Adrenal gland (tissue), 12 donors: Measurements from ENCODE around the gene SNAPC4. TPM values are rescaled to one million over a fixed set of nuclear protein-coding genes. Genes with fewer than 3 reads are reported as not detected.

Experiments used
- DNase-seq, 7 donors: peaks; one replicate each; pipeline ENCODE4 v3.0.0-alpha.2; 2019 to 2020
- H3K27ac ChIP-seq, 5 donors: fragments of 200-600 bp; sonication (generic) in 4 of 5; 1 replicate in 3 of 5; 2 replicates in 2 of 5; pipeline versions ENCODE4 v1.5.1 to v1.8.0; 2016 to 2020; ENCODE audit warnings: mild to moderate bottlenecking in 1 of 5
- H3K27me3 ChIP-seq: fragments of 200-600 bp; 2 replicates; pipeline ENCODE4 v1.8.0; 2021
- H3K36me3 ChIP-seq, 2 donors: fragments of 200-600 bp; replicated peaks in 1 of 2; 1 replicate in 1 of 2; 2 replicates in 1 of 2; pipeline versions ENCODE4 v1.5.1 to v1.8.0; 2018 to 2022
- H3K4me1 ChIP-seq, 2 donors: fragments of 200-600 bp; replicated peaks in 1 of 2; 1 replicate in 1 of 2; 2 replicates in 1 of 2; pipeline versions ENCODE4 v1.5.1 to v1.8.0; 2018 to 2021
- H3K4me3 ChIP-seq, 4 donors: fragments of 200-600 bp; sonication (generic) in 3 of 4; one replicate each; pipeline ENCODE4 v1.5.1; 2016 to 2018
- H3K9me3 ChIP-seq, 3 donors: fragments of 200-600 bp; sonication (generic) in 1 of 3; replicated peaks in 1 of 3; 1 replicate in 2 of 3; 2 replicates in 1 of 3; pipeline versions ENCODE4 v1.5.1 to v1.8.0; 2016 to 2021
- POLR2A ChIP-seq, 2 donors: fragments of 450-650 bp; IDR thresholded peaks; one replicate each; pipeline ENCODE4 v1.6.1; 2017; ENCODE audit warnings: antibody characterized with exemption in 2 of 2, mild to moderate bottlenecking in 2 of 2, moderate library complexity in 1 of 2
- WGBS, 4 donors: extraction: QIAGEN DNeasy Blood & Tissue Kit in 2 of 4; methylation state at CpG; one replicate each; pipeline versions ENCODE4 v1.1.5 to v1.1.7; 2013 to 2017; 5-methylcytosine and 5-hydroxymethylcytosine counted together
- intact Hi-C, 2 donors: fragments of 100-400 bp; cut with DNase I; formaldehyde crosslinking; loops; one replicate each; pipeline versions ENCODE4 v1.14.1 to v1.15.0; 2022 to 2023
- polyA plus RNA-seq, 3 donors: library from polyadenylated mRNA; stranded (reverse); fragments of 200-250 nt in 2 of 3; fragments of 350-450 nt in 1 of 3; fragmentation: Illumina TruSeq in 1 of 3; extraction: RNeasy Lipid Tissue Mini Kit (QIAGEN cat#74804) in 1 of 3; gene quantifications; one replicate each; pipeline ENCODE4 v1.2.3, GENCODE V29; 2013 to 2014
- total RNA-seq, 9 donors: library from RNA; depleted of rRNA in 4 of 9; stranded (reverse); fragments of >200 nt in 4 of 9; fragments of 120-200 nt in 1 of 9; fragmentation: NEBNext Ultra II Directional in 1 of 9; extraction: Animal tissue kit (Norgen Biotek cat#: 25700) in 1 of 9; gene quantifications; one replicate each; pipeline versions ENCODE4 v1.1.0 to v1.2.4, GENCODE V29; 2013 to 2023
- TF ChIP-seq, protein P1 (sequence below), 6 experiments: fragments of 450-650 bp in 4 of 6; fragments of 200-600 bp in 2 of 6; sonication (generic) in 1 of 6; IDR thresholded peaks; 1 replicate in 5 of 6; 2 replicates in 1 of 6; pipeline versions ENCODE4 v1.5.1 to v1.8.0; 2016 to 2021; ENCODE audit warnings: antibody characterized with exemption in 6 of 6, mild to moderate bottlenecking in 2 of 6, moderate library complexity in 1 of 6
- donor health status: healthy with polysubstance abuse.
- donor health status: Bipolar disorder and iron deficiency.
- donor health status: DM: yes; HTN: yes; CAD: no.
- donor health status: DM: no; HTN: no; CAD: no.
- donor health status: DM: no; HTN: no; CAD: no.
- donor health status: DM: yes; HTN: yes; CAD: no.

The SNAPC4 gene
- total and polyA plus RNA-seq, 12 donors, result 2.4 to 20.1 (median 5.6) TPM

DNA sequence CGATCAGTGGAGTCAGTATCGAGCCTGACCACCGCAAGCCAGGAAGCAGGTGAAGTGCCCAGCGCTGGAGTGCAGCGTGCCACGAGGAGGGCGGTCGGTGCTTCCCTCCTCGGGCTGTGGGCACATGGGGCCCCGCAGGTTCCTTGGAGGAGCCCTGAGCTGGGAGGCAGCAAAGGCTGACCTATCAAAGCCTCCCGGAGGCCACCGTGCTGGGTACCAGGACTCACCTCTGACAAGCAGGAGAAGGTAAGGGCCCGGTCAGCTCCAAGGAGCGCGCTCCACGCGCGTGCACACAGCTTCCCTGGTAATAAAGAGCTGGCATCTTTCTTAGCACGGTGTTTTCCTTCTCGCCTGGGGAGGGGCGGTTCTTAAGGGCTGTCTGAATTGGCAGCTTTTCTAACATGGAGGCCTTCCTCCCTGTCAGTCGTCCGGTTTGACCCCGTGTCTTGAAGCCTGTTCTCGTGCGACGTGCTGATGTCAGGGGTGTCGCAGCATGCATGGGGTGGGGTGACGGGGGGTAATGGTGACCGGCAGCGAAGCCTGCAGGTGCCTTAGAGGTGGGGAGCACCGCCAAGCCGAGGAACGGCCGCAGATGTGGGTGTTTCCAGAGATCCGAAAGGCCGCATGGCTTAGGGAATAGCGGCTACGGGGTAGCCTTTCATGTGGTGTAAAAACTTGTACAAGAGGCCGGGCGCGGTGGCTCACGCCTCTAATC, 23.6 kb upstream of the SNAPC4 start:
- 93 to 96% (median 94%) methylated on average over 29 to 43 of the region's 43 CpGs for WGBS, 4 donors
- intact Hi-C loops, result no loop called here
- Histone ChIP-seq H3K4me1 (no peaks in the 10 kb centered on the region), H3K27ac (no peak overlapping the region), H3K36me3 (peaks cover 0 to 60% of the 10 kb centered on the region in 2 donors), H3K9me3 (no peaks in the 10 kb centered on the region), H3K27me3 (no peaks in the 10 kb centered on the region), H3K4me3 (no peak overlapping the region)
- no peak for TF ChIP-seq POLR2A (IDR thresholded peaks at IDR 0.05)
- TF ChIP-seq, protein P1, sequence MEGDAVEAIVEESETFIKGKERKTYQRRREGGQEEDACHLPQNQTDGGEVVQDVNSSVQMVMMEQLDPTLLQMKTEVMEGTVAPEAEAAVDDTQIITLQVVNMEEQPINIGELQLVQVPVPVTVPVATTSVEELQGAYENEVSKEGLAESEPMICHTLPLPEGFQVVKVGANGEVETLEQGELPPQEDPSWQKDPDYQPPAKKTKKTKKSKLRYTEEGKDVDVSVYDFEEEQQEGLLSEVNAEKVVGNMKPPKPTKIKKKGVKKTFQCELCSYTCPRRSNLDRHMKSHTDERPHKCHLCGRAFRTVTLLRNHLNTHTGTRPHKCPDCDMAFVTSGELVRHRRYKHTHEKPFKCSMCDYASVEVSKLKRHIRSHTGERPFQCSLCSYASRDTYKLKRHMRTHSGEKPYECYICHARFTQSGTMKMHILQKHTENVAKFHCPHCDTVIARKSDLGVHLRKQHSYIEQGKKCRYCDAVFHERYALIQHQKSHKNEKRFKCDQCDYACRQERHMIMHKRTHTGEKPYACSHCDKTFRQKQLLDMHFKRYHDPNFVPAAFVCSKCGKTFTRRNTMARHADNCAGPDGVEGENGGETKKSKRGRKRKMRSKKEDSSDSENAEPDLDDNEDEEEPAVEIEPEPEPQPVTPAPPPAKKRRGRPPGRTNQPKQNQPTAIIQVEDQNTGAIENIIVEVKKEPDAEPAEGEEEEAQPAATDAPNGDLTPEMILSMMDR (IDR thresholded peaks at IDR 0.05), result no peak
- DNase-seq, result no peak

DNA sequence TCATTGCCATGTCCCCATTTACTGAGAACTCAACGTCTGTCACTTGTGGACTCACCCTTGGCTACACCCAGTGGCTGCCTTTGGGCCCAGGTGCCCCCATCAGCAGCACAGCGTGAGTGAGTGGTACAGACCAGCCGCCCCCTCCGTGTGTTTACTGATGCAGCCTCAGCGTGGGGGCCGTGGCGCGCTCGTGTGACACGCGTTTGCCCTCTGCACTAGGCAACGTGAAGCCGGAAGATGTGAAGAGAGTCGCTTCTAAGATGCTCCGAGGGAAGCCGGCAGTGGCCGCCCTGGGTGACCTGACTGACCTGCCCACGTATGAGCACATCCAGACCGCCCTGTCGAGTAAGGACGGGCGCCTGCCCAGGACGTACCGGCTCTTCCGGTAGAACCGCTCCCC, 22.9 kb upstream of the SNAPC4 start:
- 91 to 96% (median 94%) methylated on average over 24 to 26 of the region's 26 CpGs for WGBS, 4 donors
- intact Hi-C loops, result no loop called here
- H3K36me3 ChIP-seq, result peaks cover 0 to 67% of the 10 kb centered on the region in 2 donors

DNA sequence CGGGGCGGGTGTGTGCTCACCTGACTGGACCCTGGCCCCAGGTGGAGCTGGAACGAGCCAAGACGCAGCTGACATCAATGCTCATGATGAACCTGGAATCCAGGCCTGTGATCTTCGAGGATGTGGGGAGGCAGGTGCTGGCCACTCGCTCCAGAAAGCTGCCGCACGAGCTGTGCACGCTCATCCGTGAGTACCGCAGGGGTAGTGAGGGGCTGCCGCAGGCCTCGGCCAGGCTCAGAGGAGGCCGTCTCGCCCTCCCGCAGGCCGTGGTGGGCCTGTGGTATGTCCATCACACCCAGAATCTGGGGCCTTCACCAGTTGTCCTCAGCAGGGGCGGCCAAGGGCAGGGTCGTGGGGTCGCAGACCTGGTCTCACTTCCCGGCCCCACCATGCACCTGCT, 21.8 kb upstream of the SNAPC4 start:
- Histone ChIP-seq H3K27ac (no peak overlapping the region), H3K9me3 (no peaks in the 10 kb centered on the region), H3K36me3 (peaks cover 0 to 78% of the 10 kb centered on the region in 2 donors), H3K4me1 (no peaks in the 10 kb centered on the region), H3K4me3 (no peak overlapping the region), H3K27me3 (no peaks in the 10 kb centered on the region)
- DNase-seq, result no peak
- no peak for TF ChIP-seq POLR2A (IDR thresholded peaks at IDR 0.05)
- intact Hi-C loops, result no loop called here
- WGBS, 4 donors, result 85 to 93% (median 91%) methylated on average over 10 to 21 of the region's 21 CpGs

More for the DNA sequence above, 22.9 kb upstream of the SNAPC4 start:
- Histone ChIP-seq H3K4me3 (no peak overlapping the region), H3K27ac (no peak overlapping the region), H3K4me1 (no peaks in the 10 kb centered on the region), H3K9me3 (no peaks in the 10 kb centered on the region), H3K27me3 (no peaks in the 10 kb centered on the region)
- no peak for TF ChIP-seq POLR2A (IDR thresholded peaks at IDR 0.05)
- TF ChIP-seq, protein P1 (IDR thresholded peaks at IDR 0.05), result no peak
- DNase-seq, result no peak

DNA sequence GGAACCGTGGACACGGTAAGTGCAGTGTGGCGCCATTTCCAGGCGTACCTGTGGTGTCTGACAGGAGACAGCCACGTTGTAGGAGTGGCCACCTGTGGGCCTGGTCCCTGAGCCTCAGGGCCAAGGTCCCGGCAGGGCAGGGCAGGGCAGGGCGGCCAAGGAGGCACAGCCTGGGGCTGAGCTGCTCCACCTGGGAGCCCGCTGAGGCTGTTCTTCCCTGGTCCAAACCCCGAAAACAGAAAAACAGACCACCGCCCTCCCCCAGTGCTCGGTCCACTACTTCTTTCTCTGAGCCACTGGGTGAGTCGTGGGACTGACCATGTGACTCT, 19.1 kb upstream of the SNAPC4 start:
- DNase-seq, result no peak
- H3K4me3 ChIP-seq, result no peak overlapping the region
- H3K36me3 ChIP-seq, result peaks cover 0 to 100% of the 10 kb centered on the region in 2 donors
- intact Hi-C loops, result no loop called here
- no peaks in the 10 kb centered on the region for H3K27me3 ChIP-seq
- WGBS, 4 donors, result 88 to 95% (median 92%) methylated on average over 7 to 12 of the region's 12 CpGs
- H3K4me1 ChIP-seq, result no peaks in the 10 kb centered on the region
- H3K27ac ChIP-seq, result no peak overlapping the region
- H3K9me3 ChIP-seq, result no peaks in the 10 kb centered on the region
- TF ChIP-seq, protein P1 (IDR thresholded peaks at IDR 0.05), result no peak
